Urothelium cell line (cell line): ENCODE measurements around the gene NDUFS4.
"Not testable (repeated sequence)": the region's sequence is repeated elsewhere in the genome, so short reads cannot be mapped to it uniquely, and the experiment has no call there.

ENCODE experiments used
- DNase-seq: peaks from one replicate; pipeline ENCODE4 v3.0.0; 2011; ENCODE audit warnings: low spot score, mixed read lengths
- FAIRE-seq: peaks from 2 replicates; lab custom pipeline; 2011; peaks lifted over from hg19 to GRCh38; lab: Jason Lieb, UNC

The NDUFS4 gene

DNA sequence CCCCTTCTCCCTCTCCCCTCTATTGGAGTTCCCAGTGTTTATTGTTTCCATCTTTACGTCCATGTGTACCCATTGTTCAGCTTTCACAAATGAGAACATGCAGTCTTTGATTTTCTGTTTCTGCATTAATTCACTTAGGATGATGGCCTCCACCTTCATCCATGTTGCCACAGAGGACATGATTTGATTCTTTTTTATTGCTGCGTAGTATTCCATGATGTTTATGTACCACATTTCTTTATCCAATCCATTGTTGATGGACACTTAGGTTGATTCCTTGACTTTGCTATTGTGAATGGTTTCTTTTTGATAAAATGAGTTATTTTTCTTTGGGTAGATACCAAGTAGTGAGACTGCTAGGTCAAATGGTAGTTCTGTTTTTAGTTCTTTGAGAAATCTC lies 88.9 kb downstream of the NDUFS4 start:
- no peak for DNase-seq
- FAIRE-seq, result no peak

DNA sequence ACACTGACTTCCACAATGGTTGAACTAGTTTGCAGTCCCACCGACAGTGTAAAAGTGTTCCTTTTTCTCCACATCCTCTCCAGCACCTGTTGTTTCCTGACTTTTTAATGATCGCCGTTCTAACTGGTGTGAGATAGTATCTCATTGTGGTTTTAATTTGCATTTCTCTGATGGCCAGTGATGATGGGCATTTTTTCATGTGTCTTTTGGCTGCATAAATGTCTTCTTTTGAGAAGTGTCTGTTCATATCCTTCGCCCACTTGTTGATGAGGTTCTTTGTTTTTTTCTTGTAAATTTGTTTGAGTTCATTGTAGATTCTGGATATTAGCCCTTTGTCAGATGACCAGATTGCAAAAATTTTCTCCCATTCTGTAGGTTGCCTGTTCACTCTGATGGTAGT lies 100.1 kb downstream of the NDUFS4 start:
- not testable (repeated sequence) for DNase-seq

DNA sequence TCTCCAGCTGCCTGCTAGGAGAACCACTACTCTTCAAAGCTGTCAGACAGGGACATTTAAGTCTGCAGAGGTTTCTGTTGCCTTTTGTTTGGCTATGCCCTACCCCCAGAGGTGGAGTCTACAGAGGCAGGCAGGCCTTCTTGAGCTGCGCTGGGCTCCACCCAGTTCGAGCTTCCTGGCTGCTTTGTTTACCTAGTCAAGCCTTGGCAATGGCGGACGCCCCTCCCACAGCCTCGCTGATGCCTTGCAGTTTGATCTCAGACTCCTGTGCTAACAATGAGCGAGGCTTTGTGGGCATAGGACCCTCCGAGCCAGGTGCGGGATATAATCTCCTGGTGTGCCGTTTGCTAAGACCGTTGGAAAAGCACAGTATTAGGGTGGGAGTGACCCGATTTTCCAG lies 104.9 kb downstream of the NDUFS4 start:
- FAIRE-seq, DNase-seq: not testable (repeated sequence)

More for the DNA sequence above, 100.1 kb downstream of the NDUFS4 start:
- not testable (repeated sequence) for FAIRE-seq

DNA sequence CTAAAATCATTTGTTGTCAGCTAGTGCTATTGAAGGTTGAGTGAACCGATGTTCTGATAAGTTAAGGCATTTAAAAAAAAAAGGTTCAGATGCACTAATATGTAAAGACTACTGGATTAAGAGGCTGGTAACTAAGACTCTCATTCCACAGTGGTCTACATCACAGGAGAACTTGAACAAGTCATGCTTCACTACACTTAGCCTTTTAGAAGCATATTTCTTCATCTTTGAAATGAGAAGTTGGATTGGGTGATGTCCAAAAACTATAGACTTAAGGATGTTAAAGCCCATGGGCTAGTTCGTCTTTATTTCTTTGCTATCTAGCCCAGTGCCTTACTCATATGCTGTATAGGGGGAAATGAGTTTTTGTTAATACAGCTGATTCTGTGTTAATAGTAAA lies 107.2 kb downstream of the NDUFS4 start:
- no peak for FAIRE-seq

DNA sequence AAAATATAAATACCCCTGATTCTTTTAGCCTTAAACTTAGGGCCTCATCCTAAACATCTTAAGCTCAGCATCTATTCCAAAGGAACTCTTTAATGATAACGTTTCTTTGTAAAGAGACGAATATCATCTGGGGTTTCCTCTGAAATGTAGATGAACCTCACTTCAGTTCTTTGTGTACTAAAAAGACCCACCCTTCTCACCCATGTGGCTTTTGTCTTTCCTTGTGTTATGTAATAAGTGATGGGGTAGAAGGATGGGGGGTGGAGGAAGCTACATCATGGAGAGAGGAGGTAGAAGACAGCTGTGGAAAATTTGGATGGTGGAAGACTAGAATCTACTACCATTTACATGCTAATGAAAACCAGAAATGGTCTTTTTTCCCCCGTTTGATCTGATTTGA lies 111.0 kb downstream of the NDUFS4 start:
- FAIRE-seq, result no peak

More for the DNA sequence above, 107.2 kb downstream of the NDUFS4 start:
- no peak for DNase-seq

DNA sequence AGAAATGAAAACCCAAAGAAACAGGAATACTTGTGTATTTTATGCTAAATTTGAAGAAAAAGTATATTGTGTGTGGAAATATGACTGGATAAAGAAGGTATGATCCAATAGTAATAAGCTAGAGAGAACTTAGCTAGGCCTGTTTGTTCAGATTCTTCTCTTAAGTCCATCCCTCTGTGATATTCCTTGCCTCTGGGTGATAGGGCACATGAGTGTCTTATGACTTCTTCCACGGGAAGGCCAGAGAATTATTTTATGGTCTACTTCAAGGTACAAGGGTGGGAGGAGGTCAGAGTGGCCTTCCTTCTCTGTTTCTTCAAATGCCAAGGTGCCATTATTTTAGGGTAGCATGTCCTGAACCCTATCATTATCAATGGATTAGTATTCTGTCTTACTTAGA lies 113.7 kb downstream of the NDUFS4 start:
- no peak for DNase-seq
- FAIRE-seq, result no peak

More for the DNA sequence above, 111.0 kb downstream of the NDUFS4 start:
- no peak for DNase-seq

DNA sequence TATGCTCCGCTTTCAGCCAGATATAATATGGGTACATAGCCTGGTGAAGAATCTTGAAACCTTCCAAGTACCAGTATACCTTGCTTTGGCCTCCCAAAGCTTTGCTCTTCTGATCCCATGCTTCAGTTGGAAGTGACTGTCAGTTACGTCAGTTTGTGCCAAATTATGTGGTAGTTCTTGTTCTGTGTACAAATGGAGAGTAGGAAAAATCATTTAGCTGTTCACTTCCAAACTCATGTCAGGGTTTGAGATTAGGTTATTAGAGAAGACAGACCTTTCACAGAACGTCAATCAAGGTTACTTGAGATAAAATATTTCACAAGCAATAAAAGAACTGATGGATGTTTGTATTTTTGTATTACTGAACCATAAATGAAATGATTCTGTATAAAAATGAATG lies 117.2 kb downstream of the NDUFS4 start:
- DNase-seq (no peak), FAIRE-seq (no peak)

DNA sequence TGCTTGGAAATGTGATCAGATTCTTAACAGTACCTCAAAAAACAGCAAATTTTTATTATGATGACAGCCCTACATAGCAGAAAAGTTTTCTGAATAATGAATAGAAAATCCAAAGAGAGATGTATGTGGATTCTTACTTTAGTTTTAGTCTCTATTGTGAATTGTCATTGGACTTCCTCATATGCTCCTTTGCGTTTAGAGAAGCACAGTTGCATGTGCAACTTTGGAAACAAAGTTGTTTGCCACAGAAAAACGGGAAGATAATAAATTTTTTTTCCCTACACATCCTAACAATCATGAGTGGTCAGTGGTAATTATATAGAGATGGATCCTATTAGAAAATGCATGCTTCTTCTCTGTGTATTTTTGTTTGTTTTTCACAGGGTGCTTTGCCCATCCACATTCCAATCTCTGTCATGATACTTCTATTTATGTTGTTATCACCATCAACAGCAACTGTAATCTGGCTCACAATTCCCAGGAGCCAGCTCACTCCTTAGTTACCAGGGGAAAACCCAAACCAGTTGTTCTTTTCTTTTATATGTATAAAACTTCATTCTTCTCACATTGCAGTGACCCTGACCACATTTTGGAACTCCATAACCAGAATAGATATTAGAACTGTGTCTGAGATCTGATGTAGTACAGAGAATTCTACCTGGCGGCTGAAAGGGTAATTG lies 118.7 kb downstream of the NDUFS4 start:
- FAIRE-seq (no peak), DNase-seq (no peak)

DNA sequence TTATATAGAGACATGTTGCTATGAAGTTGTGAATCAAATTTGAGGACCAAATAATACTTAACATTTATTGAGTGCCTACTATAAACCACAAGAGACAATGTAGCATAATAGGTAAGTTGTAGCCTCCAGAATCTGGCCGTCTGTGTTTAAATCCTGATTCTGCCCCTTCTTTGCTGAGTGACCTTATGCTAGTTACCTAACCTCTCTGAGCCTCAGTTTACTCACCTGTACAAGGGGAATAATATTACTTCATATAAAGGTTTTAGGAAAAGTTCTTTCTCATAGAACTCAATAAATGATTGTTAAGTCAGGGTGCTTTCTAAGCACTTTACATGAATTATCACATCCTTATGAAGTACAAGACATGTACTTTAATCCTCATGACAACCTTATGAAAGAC lies 120.6 kb downstream of the NDUFS4 start:
- FAIRE-seq, result no peak
- no peak for DNase-seq

DNA sequence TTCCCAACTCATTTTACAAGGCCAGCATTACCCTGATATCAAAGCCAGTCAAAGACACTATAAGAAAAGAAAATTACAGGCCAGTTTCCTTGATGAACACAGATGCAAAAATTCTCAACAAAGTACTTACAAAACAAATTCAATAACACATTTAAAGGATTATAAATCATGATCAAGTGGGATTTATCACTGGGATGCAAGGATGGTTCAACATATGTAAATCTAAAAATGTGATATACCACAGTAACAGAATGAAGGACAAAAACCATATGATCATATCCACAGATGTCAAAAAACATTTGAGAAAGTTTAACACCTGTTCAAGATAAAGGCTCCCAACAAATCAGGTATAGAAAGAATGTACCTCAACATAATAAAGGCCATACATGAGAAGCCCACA lies 130.6 kb downstream of the NDUFS4 start:
- FAIRE-seq (no peak), DNase-seq (no peak)

DNA sequence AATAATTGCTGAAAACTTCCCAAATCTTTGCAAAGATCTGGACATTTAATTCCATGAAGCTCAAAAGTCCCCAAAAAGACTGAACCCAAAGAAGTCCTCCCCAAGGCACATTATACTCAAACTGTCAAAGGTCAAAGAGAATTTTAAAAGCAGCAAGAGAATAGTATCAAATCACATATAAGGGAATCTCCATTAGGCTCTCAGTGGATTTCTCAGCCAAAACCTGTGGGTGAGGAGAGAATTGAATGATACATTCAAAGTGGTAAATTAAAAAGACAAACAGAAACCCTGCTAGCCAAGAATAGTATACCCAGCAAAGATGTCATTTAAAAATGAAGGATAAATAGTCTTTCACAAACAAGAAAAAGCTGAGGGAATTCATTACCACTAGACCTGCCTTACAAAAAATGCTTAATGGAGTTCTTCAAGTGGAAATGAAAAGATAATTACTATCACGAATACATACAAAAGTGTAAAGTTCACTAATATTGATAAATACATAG lies 134.1 kb downstream of the NDUFS4 start:
- no peak for FAIRE-seq
- no peak for DNase-seq

DNA sequence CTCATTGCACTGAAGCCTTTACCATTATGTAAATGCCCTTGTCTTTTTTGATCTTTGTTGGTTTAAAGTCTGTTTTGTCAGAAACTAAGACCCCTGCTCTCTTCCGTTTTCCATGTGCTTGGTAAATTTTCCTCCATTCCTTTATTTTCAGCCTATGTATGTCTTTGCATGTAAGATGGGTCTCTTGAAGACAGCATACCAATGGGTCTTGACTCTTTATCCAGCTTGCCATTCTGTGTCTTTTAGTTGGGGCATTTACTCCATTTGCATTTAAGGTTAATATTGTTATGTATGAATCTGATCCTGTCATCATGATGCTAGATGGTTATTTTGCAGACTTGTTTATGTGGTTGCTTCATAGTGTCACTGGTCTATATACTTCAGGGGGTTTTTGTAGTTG lies 150.0 kb downstream of the NDUFS4 start:
- not testable (repeated sequence) for FAIRE-seq, DNase-seq

DNA sequence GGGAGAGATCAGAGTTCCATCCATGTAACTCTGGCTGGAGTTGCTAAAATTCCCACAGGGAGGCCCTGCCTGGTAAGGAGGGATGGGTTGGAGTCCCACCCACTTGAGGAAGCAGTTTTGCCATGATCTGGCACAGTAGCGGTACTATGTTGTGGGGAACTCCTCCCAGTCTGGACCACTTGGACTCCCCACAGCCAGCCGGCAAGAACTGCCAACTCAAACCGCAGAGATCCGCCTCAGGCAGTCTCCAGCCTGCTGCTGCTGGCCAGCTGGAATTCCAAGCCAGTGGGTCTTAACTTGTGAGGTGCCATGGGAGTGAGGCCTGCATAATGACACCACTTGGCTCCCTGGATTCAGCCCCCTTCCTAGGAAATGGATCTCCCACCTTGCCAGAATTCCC lies 151.9 kb downstream of the NDUFS4 start:
- DNase-seq (no peak), FAIRE-seq (no peak)

DNA sequence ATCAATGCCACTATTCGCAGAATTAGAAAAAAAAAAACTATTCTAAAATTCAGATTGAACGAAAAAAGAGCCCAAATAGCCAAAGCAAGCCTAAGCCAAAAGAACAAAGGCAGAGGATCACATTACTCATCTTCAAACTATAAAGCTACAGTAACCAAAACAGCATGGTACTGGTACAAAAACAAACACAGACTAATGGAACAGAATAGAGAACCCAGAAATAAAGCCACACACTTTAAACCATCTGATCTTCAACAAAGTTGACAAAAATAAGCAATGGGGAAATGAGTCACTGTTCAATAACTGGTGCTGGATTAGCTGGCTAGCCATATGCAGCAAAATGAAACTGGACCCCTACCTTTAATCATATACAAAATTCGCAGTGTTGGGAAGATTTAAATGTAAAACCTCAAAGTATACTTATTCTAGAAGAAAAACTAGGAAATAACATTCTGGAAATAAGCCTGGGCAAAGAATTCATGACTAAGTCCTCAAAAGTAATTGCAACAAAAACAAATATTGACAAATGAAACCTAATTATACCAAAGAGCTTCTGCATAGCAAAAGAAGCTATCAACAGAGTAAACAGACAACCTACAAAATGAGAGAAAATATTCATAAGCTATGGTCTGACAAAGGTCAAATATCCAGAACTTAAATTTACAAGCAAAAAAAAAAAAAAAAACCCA lies 153.7 kb downstream of the NDUFS4 start:
- FAIRE-seq (no peak), DNase-seq (no peak)

DNA sequence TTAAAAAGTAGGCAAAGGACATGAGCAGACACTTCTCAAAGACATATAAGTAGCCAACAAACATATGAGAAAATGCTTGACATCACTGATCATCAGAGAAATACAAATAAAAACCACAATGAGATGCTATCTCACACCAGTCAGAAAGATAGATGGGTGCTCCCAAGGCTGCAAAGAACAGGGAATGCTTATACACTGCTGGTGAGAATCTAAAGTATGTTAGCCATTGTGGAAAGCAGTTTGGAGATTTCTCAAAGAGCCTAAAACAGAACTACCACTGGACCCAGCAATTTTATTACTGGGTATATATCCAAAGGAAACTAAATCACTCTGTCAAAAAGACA lies 154.2 kb downstream of the NDUFS4 start:
- no peak for FAIRE-seq
- no peak for DNase-seq

DNA sequence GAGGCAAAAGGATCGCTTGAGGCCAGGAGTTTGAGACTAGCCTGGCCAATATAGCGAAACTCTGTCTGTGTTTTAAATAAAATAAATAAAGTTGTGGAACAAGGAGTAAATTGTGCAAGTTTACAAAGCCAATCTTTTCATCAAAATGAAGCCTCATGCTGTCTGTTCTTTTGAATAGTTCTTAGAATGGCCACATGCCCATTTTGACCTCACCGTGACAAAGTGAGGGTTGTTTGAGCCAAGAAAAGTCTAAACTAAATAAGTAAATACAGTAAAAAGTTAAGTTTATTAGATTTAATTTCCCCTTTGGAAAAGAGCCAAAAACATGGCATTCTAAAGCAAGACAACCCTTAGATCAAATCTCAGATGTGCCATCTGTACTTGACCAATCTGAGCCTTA lies 165.7 kb downstream of the NDUFS4 start:
- DNase-seq (no peak), FAIRE-seq (no peak)

DNA sequence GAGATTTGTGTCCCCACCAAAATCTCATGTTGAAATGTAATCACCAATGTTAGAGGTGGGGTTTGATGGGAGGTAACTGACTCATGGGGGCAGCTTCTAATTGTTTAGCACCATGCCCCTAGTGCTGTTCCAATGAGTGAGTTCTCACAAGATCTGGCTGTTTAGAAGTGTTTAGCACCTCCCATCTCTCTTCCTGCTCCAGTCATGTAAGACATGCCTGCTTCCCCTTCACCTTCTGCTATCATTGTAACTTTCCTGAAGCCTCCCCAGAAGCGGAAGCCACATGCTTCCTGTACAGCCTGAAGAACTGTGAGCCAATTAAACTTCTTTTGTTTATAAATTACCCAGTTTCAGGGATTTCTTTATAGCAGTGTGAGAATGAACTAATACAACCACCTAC lies 170.5 kb downstream of the NDUFS4 start:
- no peak for DNase-seq
- FAIRE-seq, result no peak
